ENCODE results near the gene THSD7A.

DNA sequence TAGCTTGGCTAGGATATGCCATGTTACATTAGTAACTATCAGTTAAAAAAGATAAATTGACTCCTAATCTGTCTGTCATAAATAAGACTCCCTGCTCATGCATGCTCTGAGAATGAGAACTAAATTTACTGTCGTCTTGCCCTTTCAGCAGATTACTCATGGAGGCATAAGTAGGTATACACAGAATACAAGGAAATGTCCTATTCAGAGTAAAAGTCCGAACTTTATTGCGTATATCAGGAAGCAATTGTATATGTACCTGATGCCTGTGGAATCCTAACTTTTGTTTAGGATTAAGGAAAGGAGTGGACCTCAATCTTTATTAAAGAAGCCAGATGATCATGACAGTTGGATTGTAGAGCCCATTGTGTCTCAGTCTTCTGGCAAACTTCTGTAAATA is 118.6 kb downstream of the THSD7A start:
- TF ChIP-seq, protein P1, sequence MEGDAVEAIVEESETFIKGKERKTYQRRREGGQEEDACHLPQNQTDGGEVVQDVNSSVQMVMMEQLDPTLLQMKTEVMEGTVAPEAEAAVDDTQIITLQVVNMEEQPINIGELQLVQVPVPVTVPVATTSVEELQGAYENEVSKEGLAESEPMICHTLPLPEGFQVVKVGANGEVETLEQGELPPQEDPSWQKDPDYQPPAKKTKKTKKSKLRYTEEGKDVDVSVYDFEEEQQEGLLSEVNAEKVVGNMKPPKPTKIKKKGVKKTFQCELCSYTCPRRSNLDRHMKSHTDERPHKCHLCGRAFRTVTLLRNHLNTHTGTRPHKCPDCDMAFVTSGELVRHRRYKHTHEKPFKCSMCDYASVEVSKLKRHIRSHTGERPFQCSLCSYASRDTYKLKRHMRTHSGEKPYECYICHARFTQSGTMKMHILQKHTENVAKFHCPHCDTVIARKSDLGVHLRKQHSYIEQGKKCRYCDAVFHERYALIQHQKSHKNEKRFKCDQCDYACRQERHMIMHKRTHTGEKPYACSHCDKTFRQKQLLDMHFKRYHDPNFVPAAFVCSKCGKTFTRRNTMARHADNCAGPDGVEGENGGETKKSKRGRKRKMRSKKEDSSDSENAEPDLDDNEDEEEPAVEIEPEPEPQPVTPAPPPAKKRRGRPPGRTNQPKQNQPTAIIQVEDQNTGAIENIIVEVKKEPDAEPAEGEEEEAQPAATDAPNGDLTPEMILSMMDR (IDR thresholded peaks at IDR 0.05; ENCODE audit: low read length), result no peak
- TF ChIP-seq EZH2 (optimal IDR thresholded peaks at IDR 0.05; ENCODE audit: low read depth, low read length), result no peak
- no peak for TF ChIP-seq EZH2phosphoT487 (IDR thresholded peaks at IDR 0.05; ENCODE audit: low read length)
